HG02840 (cell line): ENCODE measurements around the gene ABLIM2.

ENCODE experiments used
- ATAC-seq: cut with Tn5 transposase; IDR thresholded peaks from one replicate; pipeline ENCODE4 v1.9.1; 2021; ENCODE audit warnings: mild to moderate bottlenecking, moderate library complexity, moderate number of reproducible peaks; ENCODE audit not compliant: unreplicated experiment, low FRiP score

ABLIM2 gene

GRCh38 chr4:8194306-8195242, 36.0 kb upstream of the ABLIM2 start:
- ATAC-seq, result no peak

GRCh38 chr4:8192748-8193738, 34.4 kb upstream of the ABLIM2 start:
- ATAC-seq, result peak; percentile 65

GRCh38 chr4:8191136-8191747, 32.6 kb upstream of the ABLIM2 start:
- ATAC-seq, result no peak

- ATAC-seq, result no peak
Measured at GRCh38 chr4:8189551-8190466, 31.2 kb upstream of the ABLIM2 start.

- no peak for ATAC-seq
Measured at GRCh38 chr4:8188743-8189550, 30.3 kb upstream of the ABLIM2 start.

GRCh38 chr4:8188085-8188484, 29.5 kb upstream of the ABLIM2 start:
- ATAC-seq, result no peak

GRCh38 chr4:8185930-8186329, 27.3 kb upstream of the ABLIM2 start:
- no peak for ATAC-seq

GRCh38 chr4:8185295-8185694, 26.7 kb upstream of the ABLIM2 start:
- no peak for ATAC-seq

- no peak for ATAC-seq
Measured at GRCh38 chr4:8184061-8184460, 25.4 kb upstream of the ABLIM2 start.

- ATAC-seq, result no peak
Measured at GRCh38 chr4:8182858-8183725, 24.5 kb upstream of the ABLIM2 start.

- no peak for ATAC-seq
Measured at GRCh38 chr4:8182294-8182693, 23.7 kb upstream of the ABLIM2 start.

GRCh38 chr4:8181844-8182243, 23.2 kb upstream of the ABLIM2 start:
- no peak for ATAC-seq

GRCh38 chr4:8181119-8181518, 22.5 kb upstream of the ABLIM2 start:
- ATAC-seq, result no peak

GRCh38 chr4:8180310-8181093, 21.9 kb upstream of the ABLIM2 start:
- ATAC-seq, result no peak

GRCh38 chr4:8179771-8180170, 21.2 kb upstream of the ABLIM2 start:
- no peak for ATAC-seq

GRCh38 chr4:8179074-8179473, 20.5 kb upstream of the ABLIM2 start:
- no peak for ATAC-seq

GRCh38 chr4:8177956-8178355, 19.3 kb upstream of the ABLIM2 start:
- ATAC-seq, result no peak
